Measurements from ENCODE around the gene P2RX2.

The P2RX2 gene

DNA sequence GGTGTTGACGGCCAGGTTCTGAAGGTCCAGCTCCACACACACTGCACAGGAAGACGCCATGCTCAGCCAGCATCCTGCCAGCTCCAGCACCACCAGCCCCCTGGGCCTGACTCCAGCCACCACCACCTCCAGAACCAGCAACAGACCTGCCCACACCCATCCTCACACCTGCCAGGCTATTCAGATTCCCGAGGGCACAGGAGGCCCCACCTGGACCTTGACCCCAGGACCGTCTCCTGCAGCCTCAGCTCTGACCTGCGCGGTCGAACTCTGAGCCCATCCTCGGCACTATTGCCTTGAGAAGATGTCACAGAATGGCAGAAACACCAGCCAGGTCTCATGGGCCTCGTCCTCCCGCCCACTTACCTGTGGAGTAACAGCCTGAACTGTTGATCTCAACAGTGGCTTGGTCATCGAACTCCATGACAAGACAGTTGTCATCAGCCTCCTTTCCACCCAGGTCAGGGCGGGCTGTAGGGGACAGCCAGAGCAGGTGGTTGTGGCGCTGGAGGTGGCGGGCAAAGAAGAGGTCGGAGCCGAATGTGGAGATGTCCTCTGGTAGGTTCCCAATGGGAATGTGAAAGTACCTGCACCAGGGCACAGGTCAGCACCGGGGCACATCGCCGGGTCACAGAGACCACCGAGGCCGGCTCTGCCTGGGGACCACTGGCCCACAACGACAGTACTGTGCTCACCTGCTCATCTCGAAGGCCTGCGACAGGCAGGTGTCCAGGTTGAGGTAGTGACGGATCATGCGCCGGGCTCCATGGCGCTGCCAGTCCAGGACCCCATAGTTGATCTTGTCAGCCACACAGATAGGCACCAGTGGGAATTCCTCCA, 23.5 kb downstream of the P2RX2 start:
- peak overlapping the region; percentile 17 for H4K8ac ChIP-seq (ENCODE audit: low read depth, low read length)
- no peak overlapping the region for H3K27ac ChIP-seq (replicated peaks; ENCODE audit: low read length)
- peak overlapping the region; percentile 73 for H3K23ac ChIP-seq (ENCODE audit: low read depth, low read length, poor library complexity)
- H2BK12ac ChIP-seq (ENCODE audit: low read length), result no peak overlapping the region
- WGBS, 2 donors (ENCODE audit: extremely low coverage in 2 of 2, insufficient read length in 2 of 2, insufficient replicate concordance in 1 of 2), result no CpG with 5 or more reads among the region's 28 CpGs
- H3K18ac ChIP-seq (ENCODE audit: low read length), result no peak overlapping the region
- peak overlapping the region; percentile 13 for H2BK5ac ChIP-seq (ENCODE audit: low read length)
- peak overlapping the region; percentile 77 for H3K9ac ChIP-seq (ENCODE audit: low read depth, low read length, poor library complexity)
- no peak overlapping the region for H4K91ac ChIP-seq (ENCODE audit: low read depth, low read length, poor library complexity)
- H2BK15ac ChIP-seq (ENCODE audit: low read length), result no peak overlapping the region
- no peak overlapping the region for H3K4ac ChIP-seq (ENCODE audit: low read length)
- no peak overlapping the region for H2BK120ac ChIP-seq (ENCODE audit: low read depth, low read length)
- no peak overlapping the region for H2AK5ac ChIP-seq (ENCODE audit: low read depth, low read length)
- H3K9me3 ChIP-seq (replicated peaks in 1 of 2; ENCODE audit: control insufficient read depth in 2 of 2, insufficient read depth in 1 of 2, low read depth in 1 of 2, low read length in 2 of 2), result peaks cover 0 to 2% of the 10 kb centered on the region in 2 donors
- no peak overlapping the region for H3K4me3 ChIP-seq (ENCODE audit: low read length in 2 of 2)
- no peaks in the 10 kb centered on the region for H3K27me3 ChIP-seq (ENCODE audit: control insufficient read depth in 3 of 3, insufficient read depth in 3 of 3, low read depth in 1 of 3, low read length in 3 of 3)
- no peak overlapping the region for H3K14ac ChIP-seq (ENCODE audit: low read length)
- peaks cover 65 to 94% of the 10 kb centered on the region in 2 donors for H3K36me3 ChIP-seq (replicated peaks in 1 of 2; ENCODE audit: control insufficient read depth in 2 of 2, insufficient read depth in 2 of 2, low read length in 2 of 2)
- H3K79me1 ChIP-seq (ENCODE audit: low read depth, low read length), result peaks cover 4% of the 10 kb centered on the region
- no peak for DNase-seq (ENCODE audit: low spot score)
- no peak overlapping the region for H2AFZ ChIP-seq (ENCODE audit: low read length)
- no peak overlapping the region for H3K4me2 ChIP-seq (ENCODE audit: insufficient read depth, low read length, poor library complexity, severe bottlenecking)
- no peaks in the 10 kb centered on the region for H3K4me1 ChIP-seq (ENCODE audit: control insufficient read depth in 2 of 2, insufficient read depth in 1 of 2, low read depth in 1 of 2, low read length in 2 of 2)

DNA sequence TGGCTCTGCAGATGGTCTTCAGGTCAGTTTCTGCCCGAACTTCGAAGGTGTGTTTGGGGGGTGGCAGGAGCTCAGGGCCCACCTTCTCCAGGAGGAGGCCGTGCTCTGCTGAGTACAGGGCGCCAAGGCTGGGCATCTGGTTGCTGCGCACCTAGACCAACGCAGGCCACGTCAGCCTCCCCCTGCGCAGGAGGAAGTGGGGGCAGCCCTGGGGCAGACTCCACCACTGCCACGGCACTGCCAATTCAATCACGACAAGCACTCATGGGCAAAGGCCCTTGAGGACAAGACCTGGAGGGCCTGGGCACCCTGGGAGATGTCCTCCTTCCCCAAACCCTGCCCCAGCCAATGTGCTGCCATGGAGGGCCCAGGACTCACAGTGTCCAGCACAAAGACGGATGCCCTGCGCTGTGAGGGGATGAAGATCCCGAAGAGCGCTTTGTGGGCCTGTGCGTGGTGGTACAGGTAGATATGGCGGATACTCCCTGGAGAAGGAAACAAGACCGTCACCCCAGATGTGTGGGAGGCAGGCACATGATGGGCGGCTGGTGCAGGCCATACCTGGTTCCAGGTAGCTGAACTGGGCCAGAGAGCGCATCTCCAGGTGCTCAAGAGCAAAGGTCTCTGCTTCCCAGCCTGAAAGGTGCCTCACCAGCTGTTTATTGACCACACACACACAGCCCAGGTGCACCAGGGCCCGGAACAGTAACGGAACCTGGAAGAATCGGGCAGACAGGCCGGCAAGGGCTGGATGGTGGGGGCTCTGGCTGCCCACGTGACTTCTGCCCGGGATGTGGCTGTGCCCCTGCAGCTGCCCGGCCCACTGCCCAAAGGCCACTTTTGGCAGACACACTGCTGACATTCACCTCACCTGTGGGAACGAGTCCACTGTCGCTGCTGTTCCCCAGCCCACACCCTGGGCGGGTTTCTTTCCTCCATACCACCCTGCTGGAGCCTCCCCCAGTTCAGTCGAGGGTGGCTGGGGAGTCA, 24.6 kb downstream of the P2RX2 start:
- Histone ChIP-seq H2BK15ac (ENCODE audit: low read length) (no peak overlapping the region), H2AK5ac (ENCODE audit: low read depth, low read length) (no peak overlapping the region), H3K9ac (ENCODE audit: low read depth, low read length, poor library complexity) (peak overlapping the region; percentile 81), H2BK12ac (ENCODE audit: low read length) (no peak overlapping the region), H3K4me3 (ENCODE audit: low read length in 2 of 2) (no peak overlapping the region), H3K36me3 (replicated peaks in 1 of 2; ENCODE audit: control insufficient read depth in 2 of 2, insufficient read depth in 2 of 2, low read length in 2 of 2) (peaks cover 64 to 94% of the 10 kb centered on the region in 2 donors), H2BK120ac (ENCODE audit: low read depth, low read length) (no peak overlapping the region), H2AFZ (ENCODE audit: low read length) (no peak overlapping the region), H3K79me1 (ENCODE audit: low read depth, low read length) (peaks cover 4% of the 10 kb centered on the region), H4K8ac (ENCODE audit: low read depth, low read length) (no peak overlapping the region), H3K18ac (ENCODE audit: low read length) (no peak overlapping the region), H3K4me2 (ENCODE audit: insufficient read depth, low read length, poor library complexity, severe bottlenecking) (no peak overlapping the region), H3K27me3 (ENCODE audit: control insufficient read depth in 3 of 3, insufficient read depth in 3 of 3, low read depth in 1 of 3, low read length in 3 of 3) (no peaks in the 10 kb centered on the region), H3K4ac (ENCODE audit: low read length) (no peak overlapping the region), H2BK5ac (ENCODE audit: low read length) (peak overlapping the region; percentile 13), H3K14ac (ENCODE audit: low read length) (no peak overlapping the region), H4K91ac (ENCODE audit: low read depth, low read length, poor library complexity) (no peak overlapping the region), H3K9me3 (replicated peaks in 1 of 2; ENCODE audit: control insufficient read depth in 2 of 2, insufficient read depth in 1 of 2, low read depth in 1 of 2, low read length in 2 of 2) (peaks cover 0 to 2% of the 10 kb centered on the region in 2 donors), H3K23ac (ENCODE audit: low read depth, low read length, poor library complexity) (peak overlapping the region; percentile 73), H3K4me1 (ENCODE audit: control insufficient read depth in 2 of 2, insufficient read depth in 1 of 2, low read depth in 1 of 2, low read length in 2 of 2) (no peaks in the 10 kb centered on the region), H3K27ac (replicated peaks; ENCODE audit: low read length) (no peak overlapping the region)
- no CpG with 5 or more reads among the region's 30 CpGs for WGBS, 2 donors (ENCODE audit: extremely low coverage in 2 of 2, insufficient read length in 2 of 2, insufficient replicate concordance in 1 of 2)
- DNase-seq (ENCODE audit: low spot score), result no peak

DNA sequence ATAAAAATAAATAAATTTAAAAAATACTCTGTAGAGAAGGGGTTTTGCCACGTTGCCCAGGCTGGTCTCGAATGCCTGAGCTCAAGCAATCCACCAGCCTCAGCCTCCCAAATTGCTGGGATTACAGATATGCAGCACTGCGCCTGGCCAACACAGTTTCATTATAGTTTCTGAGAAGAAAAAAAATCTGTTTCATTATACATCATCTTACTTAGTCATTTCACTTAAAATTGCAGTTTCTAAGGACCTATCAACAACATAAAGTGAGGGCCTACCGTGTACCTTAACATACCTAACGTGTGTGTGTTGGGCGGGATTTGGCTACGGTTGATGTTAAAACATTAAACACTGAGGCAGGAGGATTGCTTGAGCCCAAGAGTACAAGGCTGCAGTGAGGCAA, 28.3 kb downstream of the P2RX2 start:
- H3K36me3 ChIP-seq (replicated peaks in 1 of 2; ENCODE audit: control insufficient read depth in 2 of 2, insufficient read depth in 2 of 2, low read length in 2 of 2), result peaks cover 62 to 96% of the 10 kb centered on the region in 2 donors
- H3K4me2 ChIP-seq (ENCODE audit: insufficient read depth, low read length, poor library complexity, severe bottlenecking), result no peak overlapping the region
- no peak overlapping the region for H2BK15ac ChIP-seq (ENCODE audit: low read length)
- H2BK12ac ChIP-seq (ENCODE audit: low read length), result no peak overlapping the region
- H2BK120ac ChIP-seq (ENCODE audit: low read depth, low read length), result no peak overlapping the region
- no peak overlapping the region for H3K14ac ChIP-seq (ENCODE audit: low read length)
- H3K9ac ChIP-seq (ENCODE audit: low read depth, low read length, poor library complexity), result no peak overlapping the region
- no peaks in the 10 kb centered on the region for H3K4me1 ChIP-seq (ENCODE audit: control insufficient read depth in 2 of 2, insufficient read depth in 1 of 2, low read depth in 1 of 2, low read length in 2 of 2)
- no peak overlapping the region for H2AFZ ChIP-seq (ENCODE audit: low read length)
- peaks cover 0 to 2% of the 10 kb centered on the region in 2 donors for H3K9me3 ChIP-seq (replicated peaks in 1 of 2; ENCODE audit: control insufficient read depth in 2 of 2, insufficient read depth in 1 of 2, low read depth in 1 of 2, low read length in 2 of 2)
- no peak for DNase-seq (ENCODE audit: low spot score)
- H2AK5ac ChIP-seq (ENCODE audit: low read depth, low read length), result no peak overlapping the region
- H3K27me3 ChIP-seq (ENCODE audit: control insufficient read depth in 3 of 3, insufficient read depth in 3 of 3, low read depth in 1 of 3, low read length in 3 of 3), result no peaks in the 10 kb centered on the region
- no peak overlapping the region for H4K91ac ChIP-seq (ENCODE audit: low read depth, low read length, poor library complexity)
- no peak overlapping the region for H3K18ac ChIP-seq (ENCODE audit: low read length)
- no peak overlapping the region for H3K23ac ChIP-seq (ENCODE audit: low read depth, low read length, poor library complexity)
- H3K4me3 ChIP-seq (ENCODE audit: low read length in 2 of 2), result no peak overlapping the region
- H4K8ac ChIP-seq (ENCODE audit: low read depth, low read length), result no peak overlapping the region
- peaks cover 3% of the 10 kb centered on the region for H3K79me1 ChIP-seq (ENCODE audit: low read depth, low read length)
- H3K27ac ChIP-seq (replicated peaks; ENCODE audit: low read length), result no peak overlapping the region
- H2BK5ac ChIP-seq (ENCODE audit: low read length), result no peak overlapping the region
- WGBS, 2 donors (ENCODE audit: extremely low coverage in 2 of 2, insufficient read length in 2 of 2, insufficient replicate concordance in 1 of 2), result no CpG with 5 or more reads among the region's 7 CpGs
- H3K4ac ChIP-seq (ENCODE audit: low read length), result no peak overlapping the region

DNA sequence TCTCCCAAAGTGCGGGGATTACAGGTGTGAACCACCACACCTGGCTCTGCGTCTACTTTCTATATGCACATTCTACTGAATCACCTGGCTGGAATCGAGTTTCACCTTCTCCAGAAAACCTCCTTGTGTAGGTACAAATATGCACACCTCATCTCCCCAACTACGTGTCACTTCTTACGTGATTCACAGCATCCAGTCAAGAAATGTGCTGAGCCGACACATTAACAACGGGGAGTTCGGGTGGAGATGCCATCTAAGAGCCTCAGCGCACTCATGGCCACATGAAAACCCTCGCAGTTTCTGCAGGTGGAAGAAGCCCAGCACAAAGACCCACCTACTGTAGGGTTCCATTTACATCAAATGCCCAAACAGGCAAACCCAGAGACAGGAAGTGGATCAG, 29.3 kb downstream of the P2RX2 start:
- no peak overlapping the region for H2AFZ ChIP-seq (ENCODE audit: low read length)
- no peak overlapping the region for H2BK12ac ChIP-seq (ENCODE audit: low read length)
- H3K27ac ChIP-seq (replicated peaks; ENCODE audit: low read length), result no peak overlapping the region
- H3K36me3 ChIP-seq (replicated peaks in 1 of 2; ENCODE audit: control insufficient read depth in 2 of 2, insufficient read depth in 2 of 2, low read length in 2 of 2), result peaks cover 56 to 96% of the 10 kb centered on the region in 2 donors
- H3K4ac ChIP-seq (ENCODE audit: low read length), result no peak overlapping the region
- H3K79me1 ChIP-seq (ENCODE audit: low read depth, low read length), result peaks cover 3% of the 10 kb centered on the region
- no peak overlapping the region for H3K9ac ChIP-seq (ENCODE audit: low read depth, low read length, poor library complexity)
- peaks cover 0 to 2% of the 10 kb centered on the region in 2 donors for H3K9me3 ChIP-seq (replicated peaks in 1 of 2; ENCODE audit: control insufficient read depth in 2 of 2, insufficient read depth in 1 of 2, low read depth in 1 of 2, low read length in 2 of 2)
- H4K91ac ChIP-seq (ENCODE audit: low read depth, low read length, poor library complexity), result no peak overlapping the region
- no CpG with 5 or more reads among the region's 10 CpGs for WGBS, 2 donors (ENCODE audit: extremely low coverage in 2 of 2, insufficient read length in 2 of 2, insufficient replicate concordance in 1 of 2)
- H3K27me3 ChIP-seq (ENCODE audit: control insufficient read depth in 3 of 3, insufficient read depth in 3 of 3, low read depth in 1 of 3, low read length in 3 of 3), result no peaks in the 10 kb centered on the region
- H2BK5ac ChIP-seq (ENCODE audit: low read length), result no peak overlapping the region
- no peak overlapping the region for H2BK120ac ChIP-seq (ENCODE audit: low read depth, low read length)
- H3K4me3 ChIP-seq (ENCODE audit: low read length in 2 of 2), result peak overlapping the region in 1 of 2 donors; percentile 31
- no peak overlapping the region for H2AK5ac ChIP-seq (ENCODE audit: low read depth, low read length)
- H3K23ac ChIP-seq (ENCODE audit: low read depth, low read length, poor library complexity), result no peak overlapping the region
- no peak overlapping the region for H3K18ac ChIP-seq (ENCODE audit: low read length)
- no peak overlapping the region for H2BK15ac ChIP-seq (ENCODE audit: low read length)
- no peak overlapping the region for H4K8ac ChIP-seq (ENCODE audit: low read depth, low read length)
- DNase-seq (ENCODE audit: low spot score), result no peak
- H3K4me1 ChIP-seq (ENCODE audit: control insufficient read depth in 2 of 2, insufficient read depth in 1 of 2, low read depth in 1 of 2, low read length in 2 of 2), result no peaks in the 10 kb centered on the region
- H3K4me2 ChIP-seq (ENCODE audit: insufficient read depth, low read length, poor library complexity, severe bottlenecking), result no peak overlapping the region
- H3K14ac ChIP-seq (ENCODE audit: low read length), result no peak overlapping the region
